HepG2 (cell line): Measurements from ENCODE around the gene DRAP1. TPM values are rescaled to one million over a fixed set of nuclear protein-coding genes. Genes with fewer than 3 reads are reported as not detected.

Experiments
- DRAP1 ChIP-seq: IDR thresholded peaks from 2 replicates; pipeline ENCODE4 v1.6.1; 2016; ENCODE audit warnings: missing genetic modification reagents, missing compliant biosample characterization
- E2F2 ChIP-seq: sonication (generic); formaldehyde crosslinking; IDR thresholded peaks from 2 replicates; pipeline ENCODE4 v1.4.0; 2020; ENCODE audit warnings: missing genetic modification reagents, borderline replicate concordance
- EP300 ChIP-seq, 3 experiments: sonication (generic) in 1 of 3; formaldehyde crosslinking in 1 of 3; IDR thresholded peaks; 2 replicates each; pipeline versions ENCODE4 v1.5.1 to v1.6.1; 2011 to 2020; ENCODE audit warnings: low read depth in 2 of 3, low read length in 2 of 3, borderline replicate concordance in 1 of 3, improper control_type of control experiment in 1 of 3, mild to moderate bottlenecking in 1 of 3, missing genetic modification reagents in 1 of 3, moderate library complexity in 1 of 3
- ETV5 ChIP-seq: IDR thresholded peaks from 2 replicates; pipeline ENCODE4 v1.6.1; 2018; ENCODE audit warnings: missing biosample characterization, missing genetic modification reagents, inconsistent platforms, borderline replicate concordance
- HDAC2 ChIP-seq: sonication (generic); formaldehyde crosslinking; IDR thresholded peaks from 2 replicates; pipeline ENCODE4 v1.4.0; 2020; ENCODE audit warnings: missing genetic modification reagents
- HNF1B ChIP-seq: sonication (generic); formaldehyde crosslinking; IDR thresholded peaks from 2 replicates; pipeline ENCODE4 v1.5.1; 2020; ENCODE audit warnings: mild to moderate bottlenecking, moderate library complexity, missing genetic modification reagents
- KDM5B ChIP-seq: sonication (generic); formaldehyde crosslinking; IDR thresholded peaks from 2 replicates; pipeline ENCODE4 v1.4.0; 2020; ENCODE audit warnings: missing genetic modification reagents, mild to moderate bottlenecking, borderline replicate concordance
- MIER3 ChIP-seq: IDR thresholded peaks from 2 replicates; pipeline ENCODE4 v1.6.1; 2016; ENCODE audit warnings: missing compliant biosample characterization, borderline replicate concordance
- NFATC3 ChIP-seq: sonication (generic); formaldehyde crosslinking; IDR thresholded peaks from 2 replicates; pipeline ENCODE4 v1.5.1; 2020; ENCODE audit warnings: mild to moderate bottlenecking, missing genetic modification reagents
- PAWR ChIP-seq: sonication (generic); formaldehyde crosslinking; IDR thresholded peaks from 2 replicates; pipeline ENCODE4 v1.4.0; 2020; ENCODE audit warnings: missing genetic modification reagents, mild to moderate bottlenecking, borderline replicate concordance
- POLR2G ChIP-seq: fragments of 200-400 bp; formaldehyde crosslinking; IDR thresholded peaks from 2 replicates; pipeline ENCODE4 v1.6.1; 2018; ENCODE audit warnings: mild to moderate bottlenecking, low read depth, low read length, moderate library complexity
- SMAD1 ChIP-seq: sonication (generic); formaldehyde crosslinking; IDR thresholded peaks from 2 replicates; pipeline ENCODE4 v1.4.0; 2020; ENCODE audit warnings: missing genetic modification reagents, low read depth, mild to moderate bottlenecking, borderline replicate concordance
- SOX5 ChIP-seq: IDR thresholded peaks from 2 replicates; pipeline ENCODE4 v1.6.1; 2016; ENCODE audit warnings: borderline replicate concordance
- THAP8 ChIP-seq: sonication (generic); formaldehyde crosslinking; IDR thresholded peaks from 2 replicates; pipeline ENCODE4 v1.5.1; 2020; ENCODE audit warnings: missing genetic modification reagents, mild to moderate bottlenecking, borderline replicate concordance
- XRCC5 ChIP-seq: fragments of 200-400 bp; formaldehyde crosslinking; optimal IDR thresholded peaks from 2 replicates; pipeline ENCODE3; 2017; ENCODE audit warnings: mild to moderate bottlenecking, low read length
- ZC3H13 ChIP-seq: sonication (generic); formaldehyde crosslinking; IDR thresholded peaks from 2 replicates; pipeline ENCODE4 v1.8.1; 2023; ENCODE audit warnings: mild to moderate bottlenecking, missing genetic modification reagents, moderate library complexity
- ZNF136 ChIP-seq: sonication (generic); formaldehyde crosslinking; IDR thresholded peaks from 2 replicates; pipeline ENCODE4 v1.8.1; 2022; ENCODE audit warnings: low read depth, mild to moderate bottlenecking, moderate library complexity, missing genetic modification reagents
- ZNF253 ChIP-seq: sonication (generic); formaldehyde crosslinking; IDR thresholded peaks from 2 replicates; pipeline ENCODE4 v1.8.0; 2022; ENCODE audit warnings: mild to moderate bottlenecking, missing genetic modification reagents, borderline replicate concordance
- ZNF281 ChIP-seq: sonication (generic); formaldehyde crosslinking; IDR thresholded peaks from 2 replicates; pipeline ENCODE4 v1.4.0; 2020; ENCODE audit warnings: missing genetic modification reagents, borderline replicate concordance
- ZNF570 ChIP-seq: sonication (generic); formaldehyde crosslinking; IDR thresholded peaks from 2 replicates; pipeline ENCODE4 v1.4.0; 2020; ENCODE audit warnings: mild to moderate bottlenecking, missing genetic modification reagents, borderline replicate concordance
- polyA plus RNA-seq, 8 experiments: library from polyadenylated mRNA; depleted of rRNA in 3 of 8; stranded (reverse) in 7 of 8; unstranded in 1 of 8; fragments of >200 nt; fragmentation: Illumina TruSeq in 4 of 8; extraction: Trizol in 4 of 8; gene quantifications; 2 replicates each; pipeline versions ENCODE4 v1.2.1 to v1.2.3, GENCODE V29; 2011 to 2016; ENCODE audit warnings: low read depth in 4 of 8, missing spikeins in 1 of 8, mixed read lengths in 1 of 8; ENCODE audit not compliant: insufficient read depth in 1 of 8
- total RNA-seq, 5 experiments: library from RNA; depleted of rRNA; stranded (reverse); fragments of >200 nt; fragmentation: Illumina TruSeq; extraction: Trizol; gene quantifications; 2 replicates each; pipeline ENCODE4 v1.2.3, GENCODE V29; 2016; ENCODE audit warnings: low read depth in 1 of 5

Gene DRAP1
- total and polyA plus RNA-seq, 2 of the 13 experiments (the other 11 are each of a cell fraction or from before 2014, with no cell fraction given), result 46.8 to 52.3 TPM

- no peak for TF ChIP-seq EP300 (IDR thresholded peaks at IDR 0.05; ENCODE audit: low read depth in 2 of 2, low read length in 2 of 2)
- no peak for TF ChIP-seq EP300 (CRISPR knock-in tag; IDR thresholded peaks at IDR 0.05; ENCODE audit: borderline replicate concordance)
- no peak for TF ChIP-seq THAP8 (CRISPR knock-in tag)
- no peak for TF ChIP-seq PAWR
- TF ChIP-seq MIER3, result no peak
- TF ChIP-seq E2F2 (CRISPR knock-in tag), result no peak
- TF ChIP-seq ZC3H13, result no peak
- TF ChIP-seq ETV5 (CRISPR knock-in tag), result peak; percentile 49; the same call in 1 of the 2 replicates
- TF ChIP-seq HNF1B (CRISPR knock-in tag), result no peak
- no peak for TF ChIP-seq SOX5 (CRISPR knock-in tag)
- no peak for TF ChIP-seq ZNF136 (CRISPR knock-in tag)
- no peak for TF ChIP-seq HDAC2
- TF ChIP-seq DRAP1 (CRISPR knock-in tag), result no peak
- no peak for TF ChIP-seq POLR2G
- no peak for TF ChIP-seq SMAD1 (CRISPR knock-in tag)
- peak; percentile 26; the same call in 1 of the 2 replicates for TF ChIP-seq KDM5B (CRISPR knock-in tag)
- TF ChIP-seq XRCC5, result peak; percentile 52
- no peak for TF ChIP-seq ZNF570
- no peak for TF ChIP-seq ZNF281
- TF ChIP-seq NFATC3 (CRISPR knock-in tag), result no peak
- no peak for TF ChIP-seq ZNF253 (CRISPR knock-in tag)
These were observed 7.3 kb upstream of the DRAP1 start (continued) for GRCh38 chr11:65911682-65912568.
